IMR-90 (cell line): ENCODE results near the gene DACH1. TPM values are rescaled to one million over a fixed set of nuclear protein-coding genes. Genes with fewer than 3 reads are reported as not detected.
A peak's percentile ranks its signal among the peaks of the same experiment; 100 is the strongest.

ENCODE experiments used
- ATAC-seq: fragments of 200-7000 bp; cut with Tn5 transposase; 2 replicates; pipeline ENCODE4 v1.9.1; 2020; ENCODE audit warnings: low read depth, mild to moderate bottlenecking, moderate library complexity
- BruUV-seq: library from RNA; stranded (reverse); fragments of 400-500 nt; replicated peaks from 2 replicates; lab custom pipeline; 2021; lab: Mats Ljungman, UMichigan
- CTCF ChIA-PET: fragments of 300-600 bp; formaldehyde crosslinking; extraction: SDS; loops from one replicate; lab custom pipeline; 2021; ENCODE audit warnings: antibody characterized with exemption; lab: Yijun Ruan, JAX
- POLR2A ChIA-PET: fragments of 300-600 bp; sonication (Branson Sonifier 250); formaldehyde crosslinking; loops from one replicate; lab custom pipeline; 2022; ENCODE audit warnings: antibody characterized with exemption; ENCODE audit not compliant: unreplicated experiment; lab: Charles Lee
- DNase-seq: peaks from one replicate; pipeline ENCODE4 v3.0.0; 2013
- H2AFZ ChIP-seq: replicated peaks from 2 replicates; pipeline ENCODE3; 2013; ENCODE audit warnings: low read length, mild to moderate bottlenecking; ENCODE audit not compliant: poor library complexity
- H2AK5ac ChIP-seq: 2 replicates; pipeline ENCODE4 v1.6.1; 2013; ENCODE audit warnings: low read depth, low read length, inconsistent platforms
- H2AK9ac ChIP-seq: replicated peaks from 2 replicates; pipeline ENCODE3; 2013; ENCODE audit warnings: mild to moderate bottlenecking, low read depth, low read length, moderate library complexity; ENCODE audit not compliant: poor library complexity
- H2BK120ac ChIP-seq: 2 replicates; pipeline ENCODE4 v1.6.1; 2013; ENCODE audit warnings: low read depth, low read length, inconsistent platforms
- H2BK15ac ChIP-seq: 3 replicates; pipeline ENCODE4 v1.6.1; 2013; ENCODE audit warnings: low read depth, low read length, inconsistent platforms
- H2BK20ac ChIP-seq: 2 replicates; pipeline ENCODE4 v1.6.1; 2013; ENCODE audit warnings: low read depth, mild to moderate bottlenecking, inconsistent platforms, low read length, moderate library complexity
- H2BK5ac ChIP-seq: 2 replicates; pipeline ENCODE4 v1.6.1; 2013; ENCODE audit warnings: mild to moderate bottlenecking, low read depth, low read length, inconsistent platforms; ENCODE audit not compliant: poor library complexity, severe bottlenecking
- H3K14ac ChIP-seq: replicated peaks from 2 replicates; pipeline ENCODE4 v1.6.1; 2013; ENCODE audit warnings: low read depth, low read length, inconsistent platforms
- H3K18ac ChIP-seq: 2 replicates; pipeline ENCODE4 v1.6.1; 2013; ENCODE audit warnings: low read depth, low read length, control low read depth
- H3K23ac ChIP-seq: 2 replicates; pipeline ENCODE4 v1.6.1; 2013; ENCODE audit warnings: low read depth, low read length, inconsistent platforms
- H3K27ac ChIP-seq: 2 replicates; pipeline ENCODE4 v1.5.1; 2013; ENCODE audit warnings: mild to moderate bottlenecking, control low read depth, low read length; ENCODE audit not compliant: insufficient read depth
- H3K27me3 ChIP-seq: 2 replicates; pipeline ENCODE4 v1.6.1; 2013; ENCODE audit warnings: low read length; ENCODE audit not compliant: control insufficient read depth, insufficient read depth
- H3K36me3 ChIP-seq: 2 replicates; pipeline ENCODE4 v1.6.1; 2013; ENCODE audit warnings: low read length, mixed read lengths; ENCODE audit not compliant: control insufficient read depth, insufficient read depth
- H3K4ac ChIP-seq: 2 replicates; pipeline ENCODE4 v1.6.1; 2013; ENCODE audit warnings: low read depth, low read length, inconsistent platforms
- H3K4me1 ChIP-seq: 2 replicates; pipeline ENCODE4 v1.6.1; 2013; ENCODE audit warnings: low read length, mixed read lengths; ENCODE audit not compliant: control insufficient read depth, insufficient read depth
- H3K4me2 ChIP-seq: 2 replicates; pipeline ENCODE4 v1.6.1; 2013; ENCODE audit warnings: low read depth, mild to moderate bottlenecking, control low read depth, low read length, moderate library complexity
- H3K4me3 ChIP-seq: 2 replicates; pipeline ENCODE4 v1.5.1; 2013; ENCODE audit warnings: low read depth, mild to moderate bottlenecking, control low read depth, low read length, moderate library complexity; ENCODE audit not compliant: insufficient read depth
- H3K56ac ChIP-seq: 2 replicates; pipeline ENCODE4 v1.6.1; 2013; ENCODE audit warnings: low read length, inconsistent platforms; ENCODE audit not compliant: insufficient read depth; ENCODE audit errors: extremely low read depth
- H3K79me1 ChIP-seq, 2 experiments: 2 replicates each; pipeline ENCODE4 v1.6.1; 2013; ENCODE audit warnings: low read length in 2 of 2, inconsistent platforms in 1 of 2, low read depth in 1 of 2
- H3K9ac ChIP-seq: 2 replicates; pipeline ENCODE4 v1.6.1; 2013; ENCODE audit warnings: low read depth, low read length, control low read depth
- H3K9me1 ChIP-seq: 2 replicates; pipeline ENCODE4 v1.6.1; 2013; ENCODE audit warnings: low read length, inconsistent platforms; ENCODE audit not compliant: insufficient read depth
- H3K9me3 ChIP-seq: 2 replicates; pipeline ENCODE4 v1.6.1; 2013; ENCODE audit warnings: low read length; ENCODE audit not compliant: control insufficient read depth, insufficient read depth
- H4K20me1 ChIP-seq: 2 replicates; pipeline ENCODE4 v1.6.1; 2013; ENCODE audit warnings: low read length, inconsistent platforms; ENCODE audit not compliant: insufficient read depth
- H4K5ac ChIP-seq: 2 replicates; pipeline ENCODE4 v1.6.1; 2013; ENCODE audit warnings: mild to moderate bottlenecking, low read depth, low read length, control low read depth
- H4K8ac ChIP-seq, 2 experiments: 2 replicates each; pipeline ENCODE4 v1.6.1; 2013; ENCODE audit warnings: low read depth in 2 of 2, low read length in 2 of 2, control low read depth in 1 of 2, inconsistent platforms in 1 of 2
- H4K91ac ChIP-seq: 2 replicates; pipeline ENCODE4 v1.6.1; 2013; ENCODE audit warnings: low read depth, low read length, inconsistent platforms; ENCODE audit not compliant: insufficient read depth
- CHD1 ChIP-seq: IDR thresholded peaks from 2 replicates; pipeline ENCODE4 v1.6.1; 2012; ENCODE audit warnings: low read depth, low read length, improper control_type of control experiment
- MAFK ChIP-seq: IDR thresholded peaks from 2 replicates; pipeline ENCODE4 v1.6.1; 2012; ENCODE audit warnings: low read depth, low read length, improper control_type of control experiment
- RCOR1 ChIP-seq: IDR thresholded peaks from 2 replicates; pipeline ENCODE4 v1.6.1; 2012; ENCODE audit warnings: mild to moderate bottlenecking, low read length, improper control_type of control experiment; ENCODE audit not compliant: insufficient replicate concordance
- dilution Hi-C: fragments of 300-500 bp; cut with HindIII; formaldehyde crosslinking; loops from one replicate; pipeline ENCODE4 v1.14.3; 2018; ENCODE audit warnings: low sequenced_read_pairs; ENCODE audit not compliant: unreplicated experiment
- in situ Hi-C: fragments of 300-500 bp; cut with MboI; formaldehyde crosslinking; loops from 3 replicates; pipeline ENCODE4 v1.14.3; 2019; ENCODE audit warnings: low sequenced_read_pairs, inconsistent platforms, mixed read lengths
- intact Hi-C: fragments of 100-400 bp; cut with micrococcal nuclease; formaldehyde crosslinking; loops from 2 replicates; pipeline ENCODE4 v1.10.0; 2022
- polyA plus RNA-seq, 3 experiments: library from polyadenylated mRNA; depleted of rRNA; stranded (reverse); fragments of >200 nt; gene quantifications; 2 replicates each; pipeline ENCODE4 v1.2.3, GENCODE V29; 2012; ENCODE audit warnings: low replicate concordance in 1 of 3
- total RNA-seq: library from RNA; depleted of rRNA; stranded (reverse); fragments of >200 nt; gene quantifications from 2 replicates; pipeline ENCODE4 v1.2.3, GENCODE V29; 2012

Gene DACH1
- total and polyA plus RNA-seq, 2 of the 4 experiments (the other 2 are of a cell fraction), result not detected

DNA sequence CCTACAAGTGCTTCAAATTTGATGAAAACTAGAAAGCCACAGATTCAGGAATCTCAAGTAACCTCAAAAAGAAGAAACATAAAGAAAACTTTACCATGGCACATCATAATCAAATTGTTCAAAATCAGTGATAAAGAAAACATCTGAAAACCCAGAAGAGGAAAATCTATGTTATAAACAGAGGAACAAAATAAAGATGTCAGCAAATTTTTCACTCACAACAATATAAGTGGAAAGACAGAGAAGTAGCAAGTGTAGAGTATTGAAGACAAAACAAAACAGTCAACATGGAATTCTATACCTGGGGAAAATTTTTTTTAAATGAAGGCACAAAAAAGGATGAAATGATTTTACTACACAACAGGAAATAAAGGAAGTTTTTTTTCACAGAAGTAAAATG, 470.9 kb downstream of the DACH1 start:
- H3K36me3 ChIP-seq, result no peaks in the 10 kb centered on the region
- no peak overlapping the region for H4K91ac ChIP-seq
- no peaks in the 10 kb centered on the region for H3K27me3 ChIP-seq
- no peak overlapping the region for H2AFZ ChIP-seq
- in situ Hi-C loops (loop anchor here (25.0 kb wide), 1 partner anchor 109 kb away; no protein-coding TSS in a partner anchor), intact Hi-C loops (no loop called here), dilution Hi-C loops (no loop called here)
- TF ChIP-seq MAFK (peak; percentile 67), RCOR1 (no peak), CHD1 (no peak)
- no peak overlapping the region for H3K27ac ChIP-seq
- no peaks in the 10 kb centered on the region for H3K79me1 ChIP-seq
- H3K9me1 ChIP-seq, result no peaks in the 10 kb centered on the region
- no peak overlapping the region for H3K18ac ChIP-seq
- H2BK15ac ChIP-seq, result no peak overlapping the region
- H3K9ac ChIP-seq, result no peak overlapping the region
- H4K8ac ChIP-seq, result no peak overlapping the region
- no peak overlapping the region for H3K14ac ChIP-seq
- DNase-seq (no peak), ATAC-seq (no peak)
- CTCF ChIA-PET, result no interaction called here
- no peak overlapping the region for H2BK5ac ChIP-seq
- no peaks in the 10 kb centered on the region for H3K9me3 ChIP-seq
- H2BK20ac ChIP-seq, result no peak overlapping the region
- no TSS peak for BruUV-seq
- POLR2A ChIA-PET, result no interaction called here
- no peak overlapping the region for H3K23ac ChIP-seq
- H4K20me1 ChIP-seq, result no peaks in the 10 kb centered on the region
- H3K4me1 ChIP-seq, result no peaks in the 10 kb centered on the region
- H2BK120ac ChIP-seq, result no peak overlapping the region
- H3K4ac ChIP-seq, result no peak overlapping the region
- H3K56ac ChIP-seq, result no peak overlapping the region
- no peak overlapping the region for H3K4me2 ChIP-seq
- H4K5ac ChIP-seq, result no peak overlapping the region
- no peak overlapping the region for H2AK5ac ChIP-seq
- H3K4me3 ChIP-seq, result no peak overlapping the region
- H2AK9ac ChIP-seq, result no peak overlapping the region
